Spleen (tissue), 11 donors: ENCODE measurements around the gene JPH2. TPM values are rescaled to one million over a fixed set of nuclear protein-coding genes. Genes with fewer than 3 reads are reported as not detected.

ENCODE experiments used
- DNase-seq: peaks from one replicate; pipeline ENCODE4 v3.0.0-alpha.2; 2020
- H3K27ac ChIP-seq, 8 donors: fragments of 200-600 bp; sonication (generic) in 7 of 8; 1 replicate in 4 of 8; 2 replicates in 4 of 8; pipeline versions ENCODE4 v1.5.0 to v1.8.0; 2016 to 2021; ENCODE audit warnings: inconsistent platforms in 4 of 8, mild to moderate bottlenecking in 4 of 8, moderate library complexity in 1 of 8
- H3K27me3 ChIP-seq, 7 donors: fragments of 200-600 bp; sonication (generic) in 6 of 7; replicated peaks in 1 of 7; 1 replicate in 4 of 7; 2 replicates in 3 of 7; pipeline versions ENCODE4 v1.5.0 to v1.8.0; 2016 to 2021; ENCODE audit warnings: inconsistent platforms in 3 of 7, mild to moderate bottlenecking in 1 of 7
- H3K36me3 ChIP-seq, 6 donors: fragments of 200-600 bp; sonication (generic) in 5 of 6; 1 replicate in 4 of 6; 2 replicates in 2 of 6; pipeline versions ENCODE4 v1.5.0 to v1.8.0; 2016 to 2021; ENCODE audit warnings: inconsistent platforms in 2 of 6
- H3K4me1 ChIP-seq, 6 donors: fragments of 200-600 bp; sonication (generic) in 5 of 6; 1 replicate in 3 of 6; 2 replicates in 3 of 6; pipeline versions ENCODE4 v1.5.0 to v1.8.0; 2016 to 2021; ENCODE audit warnings: inconsistent platforms in 3 of 6
- H3K4me3 ChIP-seq, 8 donors: fragments of 200-600 bp; sonication (generic) in 7 of 8; 1 replicate in 4 of 8; 2 replicates in 4 of 8; pipeline versions ENCODE4 v1.5.0 to v1.8.0; 2016 to 2021; ENCODE audit warnings: inconsistent platforms in 4 of 8, mild to moderate bottlenecking in 4 of 8, moderate library complexity in 2 of 8
- H3K9me3 ChIP-seq, 8 donors: fragments of 200-600 bp; sonication (generic) in 7 of 8; 1 replicate in 4 of 8; 2 replicates in 4 of 8; pipeline versions ENCODE4 v1.5.0 to v1.8.0; 2016 to 2021; ENCODE audit warnings: inconsistent platforms in 4 of 8
- CTCF ChIP-seq, 11 experiments: fragments of 200-600 bp in 7 of 11; fragments of 450-650 bp in 4 of 11; sonication (generic) in 4 of 11; IDR thresholded peaks in 8 of 11; conservative IDR thresholded peaks in 3 of 11; 1 replicate in 7 of 11; 2 replicates in 4 of 11; pipeline versions ENCODE4 v1.4.0 to v1.8.0; 2016 to 2021; ENCODE audit warnings: antibody characterized with exemption in 11 of 11, inconsistent platforms in 4 of 11, mild to moderate bottlenecking in 1 of 11
- POLR2A ChIP-seq, 3 donors: fragments of 450-650 bp; IDR thresholded peaks; one replicate each; pipeline ENCODE4 v1.5.1; 2017; ENCODE audit warnings: antibody characterized with exemption in 3 of 3, mild to moderate bottlenecking in 1 of 3
- POLR2AphosphoS5 ChIP-seq, 3 donors: sonication (generic); formaldehyde crosslinking; IDR thresholded peaks; one replicate each; pipeline ENCODE4 v1.5.1; 2017; ENCODE audit warnings: antibody characterized with exemption in 3 of 3
- WGBS, 5 donors: extraction: QIAGEN DNeasy Blood & Tissue Kit in 3 of 5; methylation state at CpG; one replicate each; pipeline versions ENCODE4 v1.1.5 to v1.1.7; 2013 to 2018; 5-methylcytosine and 5-hydroxymethylcytosine counted together
- intact Hi-C: fragments of 100-400 bp; cut with DNase I; formaldehyde crosslinking; loops from one replicate; pipeline ENCODE4 v1.15.0; 2023; ENCODE audit warnings: low total_unique reads
- polyA plus RNA-seq, 3 donors: library from polyadenylated mRNA; stranded (reverse); fragments of 200-250 nt; gene quantifications; one replicate each; pipeline ENCODE4 v1.2.1, GENCODE V29; 2013
- total RNA-seq, 7 donors: library from RNA; depleted of rRNA in 3 of 7; stranded (reverse); fragments of >200 nt in 3 of 7; fragmentation: NEBNext Ultra II Directional in 4 of 7; extraction: Animal tissue kit (Norgen Biotek cat#: 25700) in 4 of 7; gene quantifications; one replicate each; pipeline versions ENCODE4 v1.1.0 to v1.2.1, GENCODE V29; 2016 to 2021
- donor health status: healthy with polysubstance abuse.
- donor health status: DM: no; HTN: no; CAD: no; lungs with moderate emphysema.
- donor health status: DM: no; HTN: no; CAD: no.
- donor health status: Bipolar disorder and iron deficiency.
- donor health status: healthy.
- donor health status: DM: no; HTN: no; CAD: no.
- donor health status: DM: yes; HTN: yes; CAD: no.

Gene JPH2
- total and polyA plus RNA-seq, 10 donors: 0.50 to 4.4 (median 1.3) TPM

- TF ChIP-seq CTCF (IDR thresholded peaks at IDR 0.05 in 8 of 11, conservative IDR thresholded peaks at IDR 0.05 in 3 of 11) (no peak), POLR2AphosphoS5 (IDR thresholded peaks at IDR 0.05) (no peak), POLR2A (IDR thresholded peaks at IDR 0.05) (no peak)
- Histone ChIP-seq H3K36me3 (no peaks in the 10 kb centered on the region), H3K4me3 (no peak overlapping the region), H3K27me3 (peaks cover 0 to 47% (median 17%) of the 10 kb centered on the region in 7 donors), H3K9me3 (no peaks in the 10 kb centered on the region), H3K27ac (no peak overlapping the region), H3K4me1 (peaks cover 0 to 11% (median 5%) of the 10 kb centered on the region in 6 donors)
- intact Hi-C loops: loop anchor here (5.0 kb wide), 1 partner anchor 72 kb away; the partner anchor contains the start of gene JPH2
- 89 to 96% (median 93%) methylated on average over 7 of the region's 7 CpGs for WGBS, 5 donors
- no peak for DNase-seq
Observed at GRCh38 chr20:44115181-44115580, 71.8 kb downstream of the JPH2 start.

GRCh38 chr20:44113618-44114376, 73.2 kb downstream of the JPH2 start:
- Histone ChIP-seq H3K27me3 (peaks cover 0 to 61% (median 17%) of the 10 kb centered on the region in 7 donors), H3K27ac (no peak overlapping the region), H3K4me1 (peaks cover 0 to 11% (median 5%) of the 10 kb centered on the region in 6 donors), H3K4me3 (no peak overlapping the region), H3K36me3 (no peaks in the 10 kb centered on the region), H3K9me3 (peaks cover 0 to 4% (median 0%) of the 10 kb centered on the region in 8 donors)
- no peak for DNase-seq
- 62 to 84% (median 73%) methylated on average over 8 of the region's 8 CpGs for WGBS, 5 donors
- TF ChIP-seq POLR2AphosphoS5 (IDR thresholded peaks at IDR 0.05) (no peak), CTCF (IDR thresholded peaks at IDR 0.05 in 8 of 11, conservative IDR thresholded peaks at IDR 0.05 in 3 of 11) (no peak), POLR2A (IDR thresholded peaks at IDR 0.05) (no peak)
- intact Hi-C loops: no loop called here

- no peak for DNase-seq
- Histone ChIP-seq H3K36me3 (no peaks in the 10 kb centered on the region), H3K27ac (no peak overlapping the region), H3K9me3 (peaks cover 0 to 11% (median 7%) of the 10 kb centered on the region in 8 donors), H3K27me3 (peaks cover 0 to 65% (median 17%) of the 10 kb centered on the region in 7 donors), H3K4me3 (no peak overlapping the region), H3K4me1 (peaks cover 0 to 11% (median 5%) of the 10 kb centered on the region in 6 donors)
- intact Hi-C loops: no loop called here
- 63 to 86% (median 80%) methylated on average over 6 to 7 of the region's 7 CpGs for WGBS, 5 donors
- TF ChIP-seq POLR2A (IDR thresholded peaks at IDR 0.05) (no peak), CTCF (IDR thresholded peaks at IDR 0.05 in 8 of 11, conservative IDR thresholded peaks at IDR 0.05 in 3 of 11) (no peak), POLR2AphosphoS5 (IDR thresholded peaks at IDR 0.05) (no peak)
Observed at GRCh38 chr20:44112889-44113617, 73.9 kb downstream of the JPH2 start.

GRCh38 chr20:44112456-44112855, 74.5 kb downstream of the JPH2 start:
- H3K9me3 ChIP-seq: peaks cover 0 to 17% (median 12%) of the 10 kb centered on the region in 8 donors
- no peak for DNase-seq
- 73 to 91% (median 80%) methylated on average over 3 to 6 of the region's 6 CpGs for WGBS, 5 donors
- intact Hi-C loops: no loop called here
- peaks cover 0 to 11% (median 5%) of the 10 kb centered on the region in 6 donors for H3K4me1 ChIP-seq
- H3K27me3 ChIP-seq: peaks cover 0 to 64% (median 17%) of the 10 kb centered on the region in 7 donors
- no peak overlapping the region for H3K27ac ChIP-seq
- no peak overlapping the region for H3K4me3 ChIP-seq
- no peaks in the 10 kb centered on the region for H3K36me3 ChIP-seq
- no peak for TF ChIP-seq POLR2A (IDR thresholded peaks at IDR 0.05)
- no peak for TF ChIP-seq CTCF (IDR thresholded peaks at IDR 0.05 in 8 of 11, conservative IDR thresholded peaks at IDR 0.05 in 3 of 11)
- no peak for TF ChIP-seq POLR2AphosphoS5 (IDR thresholded peaks at IDR 0.05)
